Activated effector memory CD4-positive, alpha-beta T cell treated with anti-CD3 and anti-CD28 coated beads, Interleukin-2, amount 50 U/mL, for 16 hours (primary cell): ENCODE results near the gene PKMYT1.
"Not testable (repeated sequence)": the region's sequence is repeated elsewhere in the genome, so short reads cannot be mapped to it uniquely, and the experiment has no call there.

Experiments
- DNase-seq: peaks from one replicate; pipeline ENCODE4 v3.0.0-alpha.2; 2020

Gene PKMYT1

GRCh38 chr16:2955779-2956578 lies 24.3 kb downstream of the PKMYT1 start:
- peak; percentile 60 for DNase-seq

GRCh38 chr16:2955438-2955778 lies 24.8 kb downstream of the PKMYT1 start:
- peak; percentile 50 for DNase-seq

- DNase-seq = peak; percentile 54
Measured at GRCh38 chr16:2954656-2955381, 25.4 kb downstream of the PKMYT1 start.

GRCh38 chr16:2953706-2954627 lies 26.3 kb downstream of the PKMYT1 start:
- peak; percentile 53 for DNase-seq

GRCh38 chr16:2952679-2953078 lies 27.6 kb downstream of the PKMYT1 start:
- DNase-seq = peak; percentile 58

GRCh38 chr16:2950773-2951172 lies 29.5 kb downstream of the PKMYT1 start:
- peak; percentile 42 for DNase-seq

GRCh38 chr16:2950353-2950724 lies 29.9 kb downstream of the PKMYT1 start:
- peak; percentile 34 for DNase-seq

GRCh38 chr16:2949705-2950352 lies 30.4 kb downstream of the PKMYT1 start:
- peak; percentile 56 for DNase-seq

- DNase-seq = peak; percentile 59
Measured at GRCh38 chr16:2948807-2949704, 31.2 kb downstream of the PKMYT1 start.

GRCh38 chr16:2946649-2947048 lies 33.6 kb downstream of the PKMYT1 start:
- DNase-seq = no peak

GRCh38 chr16:2943716-2944115 lies 36.5 kb downstream of the PKMYT1 start:
- DNase-seq = not testable (repeated sequence)

- no peak for DNase-seq
Measured at GRCh38 chr16:2942045-2942444, 38.2 kb downstream of the PKMYT1 start.

GRCh38 chr16:2939968-2940367 lies 40.3 kb downstream of the PKMYT1 start:
- no peak for DNase-seq

GRCh38 chr16:2938206-2938605 lies 42.0 kb downstream of the PKMYT1 start:
- DNase-seq = no peak

GRCh38 chr16:2937170-2937569 lies 43.1 kb downstream of the PKMYT1 start:
- DNase-seq = no peak

GRCh38 chr16:2936436-2937011 lies 43.7 kb downstream of the PKMYT1 start:
- DNase-seq = no peak

- no peak for DNase-seq
Measured at GRCh38 chr16:2934450-2934849, 45.8 kb downstream of the PKMYT1 start.

GRCh38 chr16:2933701-2934100 lies 46.5 kb downstream of the PKMYT1 start:
- no peak for DNase-seq

- DNase-seq = no peak
Measured at GRCh38 chr16:2933136-2933535, 47.1 kb downstream of the PKMYT1 start.

- not testable (repeated sequence) for DNase-seq
Measured at GRCh38 chr16:2931231-2931914, 48.9 kb downstream of the PKMYT1 start.

- no peak for DNase-seq
Measured at GRCh38 chr16:2930236-2930635, 50.0 kb downstream of the PKMYT1 start.
